HG02798 (cell line): Measurements from ENCODE around the gene DOCK1.

Source experiments
- ATAC-seq: cut with Tn5 transposase; IDR thresholded peaks from one replicate; pipeline ENCODE4 v1.9.1; 2021; ENCODE audit warnings: mild to moderate bottlenecking; ENCODE audit not compliant: unreplicated experiment, poor library complexity

DOCK1 gene

DNA sequence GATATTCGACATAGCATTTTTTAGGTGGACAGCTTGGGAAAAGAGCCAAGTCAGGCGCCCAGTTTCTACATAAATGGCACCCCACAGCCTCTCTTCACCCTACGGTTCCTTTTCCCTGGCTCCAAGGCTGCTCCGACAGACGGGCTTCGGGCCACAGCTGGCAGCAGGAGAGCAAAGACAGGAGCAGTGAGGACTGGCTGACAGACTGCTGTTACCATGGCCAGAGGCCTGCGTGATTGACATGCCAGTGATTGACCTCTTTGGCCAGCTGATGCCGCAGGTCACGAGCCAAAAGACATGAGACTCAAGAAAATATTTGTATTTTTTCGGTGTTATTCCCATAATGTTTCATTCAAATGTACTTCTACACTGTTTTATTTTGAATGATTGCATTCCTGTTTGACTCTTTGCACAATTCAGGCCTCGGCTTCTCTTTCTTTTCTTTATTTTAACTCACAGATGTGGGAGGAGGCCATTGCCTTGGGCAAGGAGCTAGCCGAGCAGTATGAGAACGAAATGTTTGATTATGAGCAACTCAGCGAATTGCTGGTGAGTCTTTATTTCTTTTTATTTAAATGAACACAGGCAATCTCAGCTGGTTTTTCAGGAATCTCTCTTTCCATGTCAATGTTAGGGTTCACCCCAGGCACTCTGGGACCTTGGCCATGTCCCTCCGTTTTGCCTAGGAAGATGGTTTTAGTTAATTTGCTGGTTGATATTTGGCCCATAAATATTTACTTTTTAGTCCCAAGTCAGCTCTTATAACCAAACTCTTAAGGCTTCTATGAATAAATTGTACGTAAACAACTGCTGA, 497.6 kb downstream of the DOCK1 start:
- ATAC-seq: no peak

DNA sequence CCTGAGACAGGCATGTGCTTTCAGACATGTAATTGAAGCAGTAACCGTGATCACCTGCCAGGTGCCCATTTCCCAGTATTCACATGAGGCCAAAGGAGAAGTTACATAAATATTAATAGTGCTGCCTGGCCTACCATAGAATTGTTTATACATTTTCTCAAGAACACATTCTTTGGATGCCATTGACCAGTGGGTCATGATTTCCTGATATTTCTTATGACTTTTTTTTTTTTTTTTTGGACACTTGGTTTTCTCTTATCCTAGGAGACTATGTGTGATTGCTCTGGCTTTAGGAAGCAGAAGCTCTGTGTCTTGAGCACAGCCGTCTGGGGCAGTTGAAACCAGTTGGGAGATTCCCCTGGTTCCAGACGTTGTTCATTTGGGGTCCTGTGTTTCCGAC, 500.0 kb downstream of the DOCK1 start:
- ATAC-seq: no peak

DNA sequence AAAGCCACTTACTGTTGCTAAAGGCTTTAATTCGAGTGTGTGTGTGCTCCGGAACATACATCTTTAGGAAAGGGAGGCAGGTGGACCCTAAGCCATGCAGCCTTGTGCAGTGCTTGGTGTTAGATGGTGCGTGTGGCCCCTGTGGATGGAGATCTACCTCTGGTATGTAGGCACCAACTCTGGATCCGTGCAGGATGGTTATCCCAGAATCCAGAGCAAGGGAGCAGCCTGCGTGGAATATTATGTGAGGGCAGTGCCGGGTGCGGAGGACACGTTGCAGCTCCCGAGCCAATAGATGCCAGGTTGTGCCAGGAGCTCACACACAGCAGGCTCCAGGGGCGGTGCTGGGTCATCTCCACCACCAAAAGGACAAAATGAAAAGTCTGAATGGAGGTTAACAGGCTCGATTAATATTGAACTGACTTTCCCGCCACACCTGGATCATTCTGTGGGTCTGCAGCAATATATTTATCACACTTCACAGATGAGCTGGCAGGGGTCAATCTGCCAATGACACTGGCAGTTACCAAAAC, 500.9 kb downstream of the DOCK1 start:
- ATAC-seq: no peak

DNA sequence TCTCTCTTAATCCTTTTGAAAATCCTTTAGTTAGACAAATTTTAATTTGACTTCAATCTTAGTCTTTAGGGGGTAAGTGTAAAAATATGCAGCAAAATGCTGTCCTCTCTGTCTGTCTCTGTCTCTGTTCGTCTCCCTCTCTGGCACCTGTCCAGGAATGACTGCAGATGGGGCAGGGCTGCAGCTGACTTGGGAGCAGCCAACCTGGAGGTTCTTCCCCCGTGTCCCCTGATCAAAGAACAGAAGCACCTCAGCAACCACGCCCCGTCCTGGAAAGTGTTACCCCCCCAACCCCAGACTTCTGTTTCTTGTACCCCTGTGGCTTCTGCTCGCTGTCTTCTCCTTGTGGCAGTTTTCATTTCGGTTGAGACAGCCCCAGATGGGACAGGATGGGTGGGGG, 502.3 kb downstream of the DOCK1 start:
- ATAC-seq: no peak

DNA sequence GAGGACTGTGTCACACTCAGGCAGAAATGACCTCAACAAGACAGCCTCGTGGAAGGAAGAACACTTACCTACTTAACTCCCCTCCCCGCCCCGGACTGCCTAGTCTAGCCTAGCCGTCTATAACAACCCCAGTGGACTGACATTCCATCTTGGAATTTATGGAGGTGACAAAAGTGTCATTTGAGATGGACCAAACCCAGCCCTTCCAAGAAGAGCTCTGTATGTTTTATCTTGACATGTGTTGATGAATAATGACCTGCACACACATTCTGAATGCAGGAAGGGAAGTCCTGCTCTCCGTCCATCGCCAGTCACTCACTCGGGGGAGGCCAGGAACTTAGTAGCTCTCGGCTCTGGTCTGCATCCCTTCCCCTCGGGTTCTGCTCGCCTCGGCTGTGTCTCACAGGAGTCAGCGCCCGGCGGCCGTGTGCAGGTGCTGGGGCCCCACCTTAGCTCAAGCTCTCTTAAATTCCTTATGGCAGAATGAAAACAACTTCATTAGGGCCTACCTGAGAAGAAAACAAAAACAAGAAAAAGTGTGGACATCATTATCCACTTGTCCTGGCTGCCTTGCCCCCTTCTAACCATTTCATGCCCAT, 503.0 kb downstream of the DOCK1 start:
- no peak for ATAC-seq

DNA sequence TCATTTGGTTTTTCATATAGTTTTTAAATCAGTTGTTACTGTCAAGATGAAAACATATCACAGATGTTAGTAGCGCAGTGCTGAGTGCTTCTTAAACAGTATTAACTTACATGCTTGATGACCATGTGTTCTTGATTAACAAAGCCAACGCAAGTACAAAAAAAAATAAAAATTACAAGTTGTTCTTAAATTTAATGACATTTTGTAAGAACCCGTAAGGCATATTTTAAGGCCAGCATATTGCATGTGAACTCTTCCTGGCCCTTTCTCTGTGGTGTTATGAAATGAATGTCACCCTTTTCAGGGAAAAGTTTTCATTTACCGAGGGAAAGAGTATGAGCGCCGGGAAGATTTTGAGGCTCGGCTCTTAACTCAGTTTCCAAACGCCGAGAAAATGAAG, 503.5 kb downstream of the DOCK1 start:
- ATAC-seq: no peak

DNA sequence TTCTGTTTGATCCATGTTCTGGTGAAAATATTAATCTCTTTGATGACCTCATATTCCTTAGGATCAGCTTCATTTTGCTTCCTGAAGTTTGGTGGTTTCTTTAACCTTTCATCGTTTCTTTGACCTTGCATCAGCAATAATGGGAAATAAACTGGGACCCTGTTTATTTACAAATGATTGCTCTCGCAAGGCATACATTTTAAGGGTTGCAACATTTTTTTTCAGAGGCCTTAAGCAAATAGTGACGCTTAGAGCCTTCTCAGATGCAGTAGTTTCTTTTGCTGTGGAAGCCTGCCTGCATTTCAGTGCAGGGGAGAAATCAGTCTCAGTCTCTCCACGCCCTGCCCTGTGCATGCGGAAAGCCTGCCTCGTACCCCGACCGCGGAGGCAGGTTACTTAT, 504.8 kb downstream of the DOCK1 start:
- ATAC-seq: no peak

DNA sequence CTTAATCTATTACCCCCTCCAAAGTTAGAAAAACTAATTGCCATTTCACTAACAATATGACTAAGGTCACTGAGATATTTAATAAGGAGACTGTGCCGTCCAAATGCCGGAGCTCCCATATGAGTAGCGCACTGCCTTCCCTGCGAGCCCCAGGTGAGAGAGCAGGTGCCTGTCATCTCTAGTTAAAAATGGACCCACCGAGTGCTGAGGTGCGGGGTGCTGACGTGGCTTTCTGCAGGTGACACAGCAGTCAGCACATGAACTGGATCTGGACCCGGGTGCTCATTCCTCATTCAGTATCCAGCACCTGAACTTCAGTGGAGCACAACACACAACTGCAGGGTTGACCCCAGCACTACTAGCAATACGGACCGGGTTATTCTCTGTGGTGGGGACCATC, 505.8 kb downstream of the DOCK1 start:
- ATAC-seq: no peak

DNA sequence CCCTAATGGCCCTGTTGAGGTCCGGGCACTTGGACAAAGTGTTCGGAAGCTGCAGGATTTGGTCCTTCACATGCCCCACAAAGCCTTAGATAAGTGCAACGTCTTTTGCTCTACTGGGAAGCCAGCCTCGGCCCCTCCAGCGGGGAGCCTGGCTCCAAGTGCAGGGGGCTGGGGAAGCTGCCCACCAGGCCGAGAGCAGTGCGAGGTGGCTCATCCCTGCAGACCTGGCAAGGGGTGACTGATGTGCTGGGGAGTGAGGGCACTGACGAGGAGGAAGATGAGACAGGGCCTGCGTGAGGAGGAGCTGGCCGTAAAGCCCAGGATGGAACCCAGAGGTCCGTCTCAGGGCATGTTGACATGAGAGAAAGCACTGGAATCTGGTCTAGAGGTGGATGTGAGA, 508.1 kb downstream of the DOCK1 start:
- no peak for ATAC-seq

DNA sequence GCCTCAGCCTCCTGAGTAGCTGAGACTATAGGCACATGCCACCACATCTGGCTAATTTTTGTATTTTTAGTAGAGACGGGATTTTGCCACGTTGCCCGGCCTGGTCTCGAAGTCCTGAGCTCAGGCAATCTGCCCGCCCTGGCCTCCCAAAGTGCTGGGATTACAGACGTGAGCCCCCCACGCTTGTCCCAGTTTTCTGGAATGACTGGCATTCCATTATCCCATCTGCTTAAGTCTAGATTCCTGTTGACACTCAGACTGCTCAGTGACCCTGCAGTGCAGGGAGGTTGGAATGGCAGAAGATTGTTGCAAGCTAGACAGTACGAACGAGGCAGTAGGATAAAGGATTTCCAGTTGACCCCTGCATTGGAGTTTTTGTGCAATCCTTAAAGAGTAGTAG, 508.8 kb downstream of the DOCK1 start:
- no peak for ATAC-seq

DNA sequence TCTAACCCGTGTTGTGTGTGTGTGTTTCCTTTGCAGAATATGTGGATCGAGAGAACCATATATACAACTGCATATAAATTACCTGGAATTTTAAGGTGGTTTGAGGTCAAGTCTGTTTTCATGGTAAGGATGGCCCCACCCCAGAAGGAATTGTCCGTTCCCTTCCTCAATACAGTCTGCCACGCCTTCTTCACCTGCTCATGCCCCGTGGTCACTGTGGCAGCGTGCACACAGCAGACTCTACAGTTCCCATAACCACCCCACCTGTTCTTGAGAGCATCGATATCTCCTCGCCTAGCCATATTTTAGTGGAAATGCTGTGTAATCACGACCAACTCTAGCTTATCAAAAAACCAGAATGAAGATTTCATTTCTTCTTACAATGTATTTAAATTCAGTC, 509.9 kb downstream of the DOCK1 start:
- no peak for ATAC-seq

DNA sequence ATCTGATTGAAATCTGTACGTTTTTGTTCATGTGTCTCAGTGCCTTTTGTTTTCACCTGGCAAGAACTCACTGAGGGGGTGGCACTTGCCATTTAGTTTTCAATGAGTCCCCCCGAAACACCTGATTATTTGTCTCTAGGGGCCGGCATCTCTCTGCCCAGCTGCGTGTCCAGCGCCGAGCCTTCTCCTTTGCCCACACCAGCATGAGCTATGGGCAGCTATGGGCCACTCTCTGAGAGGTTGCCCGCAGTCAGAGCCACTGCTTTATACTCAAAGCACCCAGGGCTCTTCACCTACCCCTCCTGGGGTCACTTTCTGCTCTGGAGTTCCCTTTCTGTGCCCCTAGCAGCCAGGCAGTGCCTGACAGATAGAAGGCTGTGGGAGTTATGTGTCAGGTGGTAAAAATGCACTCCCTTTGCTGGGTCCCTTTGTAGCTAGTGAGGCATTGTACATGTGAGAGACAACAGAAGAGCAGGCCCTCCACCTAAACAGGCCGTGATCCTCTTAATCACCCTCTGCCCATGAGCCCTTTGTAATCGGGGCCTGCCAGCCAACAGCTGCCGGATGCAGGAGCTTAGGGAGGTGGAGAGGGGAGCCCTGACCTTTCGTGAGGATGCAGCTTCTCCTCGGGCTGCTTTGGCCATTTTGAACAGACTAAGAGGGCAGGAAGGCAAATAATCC, 510.8 kb downstream of the DOCK1 start:
- ATAC-seq: no peak

DNA sequence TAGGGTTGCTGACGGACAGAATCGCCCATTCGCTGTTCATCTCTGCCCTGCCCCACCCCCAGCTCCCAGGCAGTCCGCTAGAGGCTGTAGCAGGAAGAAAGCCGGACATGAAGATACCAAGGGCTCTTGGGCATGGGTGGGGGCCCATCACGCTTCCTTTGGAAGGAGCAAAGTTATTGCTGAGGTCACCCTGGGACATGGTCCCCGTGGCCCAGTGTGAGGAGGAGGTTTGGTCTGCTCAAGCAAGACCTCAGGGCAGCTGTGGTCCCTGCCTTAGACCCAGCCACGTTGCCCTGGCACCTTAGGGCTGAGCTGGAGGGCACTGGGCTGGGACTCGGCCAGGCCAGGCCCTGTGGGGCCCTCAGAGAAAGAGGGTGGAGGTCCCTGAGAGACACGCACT, 511.8 kb downstream of the DOCK1 start:
- no peak for ATAC-seq

DNA sequence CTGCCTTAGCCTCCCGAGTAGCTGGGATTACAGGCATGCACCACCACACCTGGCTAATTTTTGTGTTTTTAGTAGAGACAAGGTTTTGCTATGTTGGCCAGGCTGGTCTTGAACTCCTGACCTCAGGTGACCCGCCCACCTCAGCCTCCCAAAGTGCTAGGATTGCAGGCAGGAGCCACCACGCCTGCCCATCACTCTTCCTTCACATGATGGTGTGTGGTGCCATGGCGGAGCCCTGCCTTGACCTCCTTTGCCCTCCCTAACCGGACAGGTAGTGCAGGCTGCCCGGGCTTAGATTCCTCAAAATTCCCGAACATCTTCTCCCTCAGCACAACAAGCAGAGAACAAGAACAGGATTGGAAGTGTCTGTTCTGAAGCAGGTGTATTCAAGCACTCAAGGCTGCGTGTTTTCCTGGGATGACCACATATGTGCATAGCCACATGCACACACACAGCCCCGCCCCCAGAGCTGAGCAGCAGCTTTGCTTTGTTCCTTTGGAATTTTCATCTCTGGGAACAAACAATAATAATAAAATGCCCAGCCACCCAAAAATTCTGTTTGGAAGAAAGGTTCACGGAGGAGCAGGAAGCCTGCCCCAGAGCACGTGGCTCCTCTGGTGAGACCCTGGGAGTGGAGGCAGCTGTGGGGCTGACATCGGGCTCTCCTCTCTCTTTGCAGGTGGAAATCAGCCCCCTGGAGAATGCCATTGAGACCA, 512.6 kb downstream of the DOCK1 start:
- no peak for ATAC-seq

DNA sequence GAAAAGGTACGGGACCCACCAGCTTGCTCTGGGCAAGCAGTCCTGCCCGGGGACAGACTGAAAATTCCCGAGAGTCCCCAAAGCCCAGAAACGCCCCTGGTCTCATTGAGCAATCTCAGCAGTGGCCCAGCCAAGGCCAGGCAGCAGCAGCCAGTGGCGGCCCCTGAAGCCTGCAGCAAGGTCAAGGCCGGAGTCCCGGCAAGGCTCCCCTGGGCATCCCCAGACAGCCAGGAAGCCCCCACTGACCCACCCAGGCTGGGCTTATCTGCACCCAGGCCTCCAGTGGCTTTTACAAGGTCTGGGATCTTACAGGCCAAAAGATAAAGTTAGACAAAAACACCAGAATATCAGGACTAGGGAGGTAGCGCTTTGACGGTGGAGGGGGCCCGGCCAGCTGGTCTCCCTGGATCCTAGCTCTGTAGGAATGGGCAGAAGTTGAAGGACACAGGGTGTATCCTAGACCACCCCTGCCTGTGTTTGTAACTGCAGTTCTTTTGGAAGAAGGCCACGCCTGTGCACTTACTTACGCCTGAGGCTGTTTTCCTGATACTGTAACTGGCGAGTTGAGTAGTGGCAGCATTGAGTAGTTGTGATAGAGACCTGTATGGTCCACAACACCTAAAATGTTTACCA, 513.4 kb downstream of the DOCK1 start:
- ATAC-seq: no peak

DNA sequence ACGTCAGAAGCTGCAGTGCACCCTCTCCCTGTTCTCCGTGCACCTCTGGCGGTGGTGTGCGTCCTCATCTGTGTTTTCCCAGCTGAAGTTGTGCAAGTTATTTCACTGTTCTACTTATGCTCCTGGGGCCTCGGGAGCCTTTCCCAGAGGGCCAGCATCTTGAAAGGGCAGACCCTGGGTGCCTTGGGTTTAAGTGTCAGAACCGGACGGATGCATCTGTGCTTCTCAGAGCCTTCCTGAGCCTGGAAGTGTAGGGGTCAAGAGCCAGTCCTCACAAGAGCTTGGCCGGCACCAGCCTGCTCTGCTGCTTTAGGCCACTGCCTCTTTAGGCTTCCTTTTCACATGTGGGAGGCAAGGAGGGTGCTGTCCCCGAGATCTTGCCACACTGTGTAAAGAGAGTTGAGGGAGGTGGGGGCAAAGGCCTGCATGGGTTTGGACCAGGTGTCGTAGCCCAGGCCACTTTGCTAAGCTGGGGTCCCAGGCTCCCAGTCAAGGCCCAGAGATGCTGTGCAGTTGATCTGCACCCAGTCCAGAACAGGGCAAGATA, 515.0 kb downstream of the DOCK1 start:
- ATAC-seq: no peak

DNA sequence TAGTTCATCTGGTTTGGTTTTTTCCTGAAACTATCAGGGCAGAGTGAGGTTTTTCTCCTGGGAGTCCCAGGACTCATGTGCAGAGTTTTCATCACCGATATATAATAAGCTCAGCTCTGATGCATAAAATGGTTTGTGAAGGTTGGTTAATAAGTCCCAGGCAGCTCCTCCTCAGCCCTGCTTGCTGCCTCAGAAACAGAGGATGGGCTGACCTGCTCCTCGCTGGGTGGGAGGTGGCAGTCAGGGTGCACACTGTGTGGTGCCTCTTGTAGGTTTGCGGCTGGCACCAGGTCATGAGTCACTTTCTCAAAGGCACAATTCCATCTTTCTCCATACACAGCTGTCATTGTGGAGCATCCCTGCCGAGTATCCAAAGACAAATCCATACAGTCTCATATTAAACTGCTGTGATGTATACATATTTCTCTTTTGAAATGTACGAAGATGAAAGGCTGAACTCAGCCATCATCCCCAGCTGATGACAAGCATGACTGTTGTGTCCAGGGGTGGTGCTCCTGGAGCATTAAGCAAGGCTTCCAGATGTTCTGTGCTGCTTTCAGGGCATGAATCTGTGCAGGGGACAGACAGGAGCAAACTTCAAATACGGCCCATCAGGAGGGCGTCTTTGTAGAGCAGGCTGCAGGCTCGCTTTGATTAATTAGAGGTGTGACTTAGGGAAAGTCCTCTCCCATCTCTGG, 518.1 kb downstream of the DOCK1 start:
- ATAC-seq: no peak

DNA sequence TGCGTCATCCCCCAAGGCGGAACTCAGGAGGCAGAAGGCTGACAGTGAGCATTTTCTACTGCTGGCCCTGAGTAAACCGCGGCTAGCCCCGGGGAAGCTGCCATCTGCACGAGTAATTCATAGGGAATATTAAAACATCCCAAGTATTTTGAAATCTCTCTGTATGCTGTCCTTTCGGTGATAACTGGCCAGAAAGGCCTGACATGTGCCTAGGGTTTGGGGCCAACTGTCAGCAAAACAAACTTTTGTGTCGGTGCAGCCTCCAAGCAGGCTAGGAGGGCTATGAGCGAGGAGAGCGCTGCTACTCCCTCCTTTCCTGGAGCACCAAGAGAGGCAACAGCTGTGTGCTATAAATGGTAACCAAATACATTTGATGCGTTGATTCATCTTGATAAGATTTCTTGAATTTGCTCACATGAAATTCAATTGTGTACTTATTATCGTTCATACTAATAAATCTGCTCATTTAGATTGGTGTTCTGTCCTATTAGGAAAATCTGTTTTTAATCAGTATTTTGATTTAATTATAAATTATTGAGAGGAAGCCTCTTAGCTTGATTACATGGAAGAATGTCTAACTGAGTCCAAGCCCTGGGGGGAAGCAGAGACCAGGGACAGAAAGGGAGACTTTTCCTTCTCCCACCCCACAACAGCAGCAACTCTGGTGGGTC, 519.5 kb downstream of the DOCK1 start:
- ATAC-seq: no peak

DNA sequence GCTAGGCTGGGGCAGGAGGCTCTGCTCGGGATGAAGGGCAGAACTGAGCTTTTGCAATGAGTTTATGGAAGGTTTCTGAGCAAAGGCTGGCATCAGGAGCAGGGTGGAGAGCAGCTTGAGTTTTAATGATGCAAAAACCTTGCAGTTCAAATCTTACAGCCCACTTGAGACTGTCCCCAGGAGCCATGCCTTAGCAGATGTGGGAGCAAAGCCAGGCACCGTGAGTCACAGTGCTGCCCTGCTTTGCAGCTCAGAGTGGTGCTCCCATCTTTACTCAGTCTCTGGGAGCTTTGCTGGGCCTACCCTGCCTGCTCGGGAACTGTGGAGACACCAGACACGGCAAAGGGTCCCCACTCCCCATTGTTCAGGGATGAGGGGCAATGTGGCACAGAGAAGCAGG, 521.5 kb downstream of the DOCK1 start:
- no peak for ATAC-seq
